Brain pericyte (primary cell): ENCODE measurements around the gene GNPTAB.

ENCODE experiments used
- DNase-seq: peaks from one replicate; pipeline ENCODE4 v3.0.0-alpha.2; 2012; ENCODE audit warnings: low read depth, low spot score

GNPTAB gene

DNA sequence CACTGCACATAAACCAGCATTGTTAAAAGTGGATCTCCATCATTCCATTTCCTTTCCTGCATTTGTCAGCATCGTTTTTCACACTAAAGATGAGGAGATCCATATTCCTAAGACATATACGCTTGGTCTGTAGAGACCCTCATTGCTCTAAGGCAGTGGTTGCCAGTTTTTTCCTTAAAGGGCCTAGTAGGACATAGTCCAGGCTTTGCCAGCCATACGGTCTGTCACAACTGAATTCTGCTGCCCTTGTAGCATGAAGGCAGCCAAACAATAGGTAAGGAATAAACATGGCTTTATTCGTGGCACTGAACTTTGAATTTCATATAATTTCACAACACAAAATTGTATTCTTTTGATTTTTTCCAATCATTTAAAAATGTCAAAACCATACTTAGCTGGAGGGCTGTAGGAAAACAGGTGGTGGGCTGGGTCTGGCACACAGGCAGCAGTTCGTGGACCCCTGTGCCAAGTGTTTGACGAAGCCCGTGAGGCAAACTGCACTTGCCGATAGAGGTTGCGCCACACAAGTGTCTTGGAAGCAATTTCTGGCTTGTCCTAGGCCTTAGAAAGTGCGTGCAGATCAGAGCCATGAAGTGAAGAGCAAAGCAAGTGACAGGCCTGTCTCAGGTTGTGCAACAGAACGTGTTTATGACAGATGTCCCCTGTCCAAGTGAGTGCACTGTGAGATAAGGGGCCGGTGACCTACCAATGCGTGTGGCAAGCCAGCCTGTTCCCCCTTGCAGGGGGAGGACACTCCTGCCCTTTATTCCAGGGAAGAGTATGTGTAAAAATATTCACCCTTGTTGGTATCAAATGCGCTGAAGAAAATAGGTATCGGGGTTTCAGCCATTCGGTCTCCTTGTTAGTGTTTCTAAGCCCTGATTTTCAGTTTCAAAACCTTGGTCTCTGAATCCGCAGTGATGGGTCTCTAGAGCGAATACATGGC lies 134.2 kb downstream of the GNPTAB start:
- no peak for DNase-seq

GRCh38 chr12:101695706-101696105 lies 135.1 kb downstream of the GNPTAB start:
- DNase-seq: no peak
